WTC11 (cell line): Measurements from ENCODE around the gene EFS. TPM values are rescaled to one million over a fixed set of nuclear protein-coding genes. Genes with fewer than 3 reads are reported as not detected.
A peak's percentile ranks its signal among the peaks of the same experiment; 100 is the strongest.

ENCODE experiments used
- ATAC-seq: fragments of 200-7000 bp; cut with Tn5 transposase; 2 replicates; pipeline ENCODE4 v1.10.0; 2021; ENCODE audit warnings: mild to moderate bottlenecking, moderate library complexity
- CTCF ChIA-PET: fragments of 300-600 bp; sonication (Branson Sonifier 250); formaldehyde crosslinking; loops from one replicate; lab custom pipeline; 2021; ENCODE audit warnings: antibody characterized with exemption; lab: Charles Lee
- POLR2A ChIA-PET: fragments of 350-600 bp; sonication (Branson Sonifier 250); formaldehyde crosslinking; loops from one replicate; lab custom pipeline; 2021; ENCODE audit warnings: antibody characterized with exemption; lab: Charles Lee
- DNase-seq: peaks from one replicate; pipeline ENCODE4 v3.0.0; 2021; ENCODE audit warnings: low spot score
- H3K27ac Mint-ChIP-seq: 2 replicates; pipeline ENCODE4 v1.8.0; 2021; ENCODE audit warnings: mixed read lengths
- H3K27me3 Mint-ChIP-seq: 2 replicates; pipeline ENCODE4 v1.8.0; 2021; ENCODE audit warnings: low read depth, mild to moderate bottlenecking, moderate library complexity, mixed read lengths
- H3K36me3 Mint-ChIP-seq: 2 replicates; pipeline ENCODE4 v1.8.0; 2021; ENCODE audit warnings: mixed read lengths
- H3K4me1 Mint-ChIP-seq: 2 replicates; pipeline ENCODE4 v1.8.0; 2022; ENCODE audit warnings: mixed read lengths
- H3K4me3 Mint-ChIP-seq: 2 replicates; pipeline ENCODE4 v1.8.0; 2021; ENCODE audit warnings: mild to moderate bottlenecking, moderate library complexity, mixed read lengths
- H3K9me3 Mint-ChIP-seq: 2 replicates; pipeline ENCODE4 v1.8.0; 2021; ENCODE audit warnings: mixed read lengths
- AFF4 ChIP-seq: sonication (generic); formaldehyde crosslinking; IDR thresholded peaks from 2 replicates; pipeline ENCODE4 v1.8.1; 2023; ENCODE audit warnings: mild to moderate bottlenecking, missing genetic modification reagents, borderline replicate concordance
- ATF3 ChIP-seq: sonication (generic); formaldehyde crosslinking; conservative IDR thresholded peaks from 2 replicates; pipeline ENCODE4 v1.8.1; 2022; ENCODE audit warnings: mild to moderate bottlenecking, missing genetic modification reagents
- CDX4 ChIP-seq: fragments of 250-450 bp; sonication (Bioruptor Pico); IDR thresholded peaks from 2 replicates; pipeline ENCODE4 v1.9.0; 2021; ENCODE audit warnings: moderate library complexity, mild to moderate bottlenecking, inconsistent platforms, borderline replicate concordance
- ETV6 ChIP-seq: sonication (generic); formaldehyde crosslinking; IDR thresholded peaks from 2 replicates; pipeline ENCODE4 v1.8.1; 2022; ENCODE audit warnings: mild to moderate bottlenecking, missing genetic modification reagents
- FOXP4 ChIP-seq: sonication (generic); formaldehyde crosslinking; IDR thresholded peaks from 2 replicates; pipeline ENCODE4 v1.8.0; 2022; ENCODE audit warnings: mild to moderate bottlenecking, missing genetic modification reagents
- GRHL2 ChIP-seq: fragments of 250-450 bp; sonication (Bioruptor Pico); IDR thresholded peaks from 2 replicates; pipeline ENCODE4 v1.8.0; 2022; ENCODE audit warnings: mild to moderate bottlenecking, moderate library complexity; ENCODE audit not compliant: insufficient replicate concordance, severe bottlenecking
- IRF2 ChIP-seq: sonication (generic); formaldehyde crosslinking; IDR thresholded peaks from 2 replicates; pipeline ENCODE4 v1.8.0; 2022; ENCODE audit warnings: low read depth, missing genetic modification reagents, borderline replicate concordance
- MAX ChIP-seq: sonication (generic); formaldehyde crosslinking; IDR thresholded peaks from 2 replicates; pipeline ENCODE4 v1.8.0; 2022; ENCODE audit warnings: mild to moderate bottlenecking, missing genetic modification reagents
- MYBL2 ChIP-seq: sonication (generic); formaldehyde crosslinking; IDR thresholded peaks from 2 replicates; pipeline ENCODE4 v1.8.1; 2023; ENCODE audit warnings: mild to moderate bottlenecking, moderate library complexity, missing genetic modification reagents
- NFATC4 ChIP-seq: fragments of 250-450 bp; sonication (Bioruptor Pico); IDR thresholded peaks from 2 replicates; pipeline ENCODE4 v1.9.0; 2021; ENCODE audit warnings: mild to moderate bottlenecking
- NFE2L1 ChIP-seq: sonication (generic); formaldehyde crosslinking; IDR thresholded peaks from 2 replicates; pipeline ENCODE4 v1.8.1; 2023; ENCODE audit warnings: missing genetic modification reagents
- NFYB ChIP-seq: sonication (generic); formaldehyde crosslinking; conservative IDR thresholded peaks from 2 replicates; pipeline ENCODE4 v1.8.0; 2022; ENCODE audit warnings: low read depth, missing genetic modification reagents
- RELA ChIP-seq: sonication (generic); formaldehyde crosslinking; IDR thresholded peaks from 2 replicates; pipeline ENCODE4 v1.8.1; 2022; ENCODE audit warnings: missing genetic modification reagents, mild to moderate bottlenecking, borderline replicate concordance
- SMAD4 ChIP-seq: sonication (generic); formaldehyde crosslinking; IDR thresholded peaks from 2 replicates; pipeline ENCODE4 v1.8.0; 2022; ENCODE audit warnings: mild to moderate bottlenecking, missing genetic modification reagents
- USF2 ChIP-seq: sonication (generic); formaldehyde crosslinking; IDR thresholded peaks from 2 replicates; pipeline ENCODE4 v1.8.1; 2023; ENCODE audit warnings: mild to moderate bottlenecking, missing genetic modification reagents, moderate library complexity
- ZNF263 ChIP-seq: sonication (generic); formaldehyde crosslinking; IDR thresholded peaks from 2 replicates; pipeline ENCODE4 v1.8.1; 2022; ENCODE audit warnings: low read depth, mild to moderate bottlenecking, moderate library complexity, missing genetic modification reagents
- ZNF317 ChIP-seq: sonication (generic); formaldehyde crosslinking; IDR thresholded peaks from 2 replicates; pipeline ENCODE4 v1.8.1; 2023; ENCODE audit warnings: low read depth, mild to moderate bottlenecking, moderate library complexity, missing genetic modification reagents, borderline replicate concordance
- ZNF416 ChIP-seq: fragments of 250-450 bp; sonication (Bioruptor Pico); IDR thresholded peaks from 2 replicates; pipeline ENCODE4 v1.9.0; 2021; ENCODE audit warnings: mild to moderate bottlenecking, inconsistent platforms
- total RNA-seq: library from RNA; stranded (reverse); gene quantifications from 3 replicates; pipeline ENCODE4 v1.2.3, GENCODE V29; 2021

The EFS gene
- total RNA-seq, 1 experiment from 2014 or later = 35.3 TPM

GRCh38 chr14:23403139-23403438, 38.1 kb upstream of the EFS start (continued):
- TF ChIP-seq ETV6 (CRISPR knock-in tag) (no peak), ATF3 (CRISPR knock-in tag) (no peak), ZNF317 (no peak), FOXP4 (CRISPR knock-in tag) (no peak), ZNF263 (no peak), GRHL2 (no peak), NFYB (no peak), MAX (CRISPR knock-in tag) (no peak), ZNF416 (CRISPR knock-in tag) (no peak)

GRCh38 chr14:23402296-23403138, 37.5 kb upstream of the EFS start:
- ChIA-PET CTCF (interaction anchor here (0.6 to 1.6 kb wide), 6 partner anchors 16 to 530 kb away, joined by 3 to 4 read pairs (median 3); no protein-coding TSS in a partner anchor), POLR2A (no interaction called here)
- H3K4me1 Mint-ChIP-seq = peaks cover 2% of the 10 kb centered on the region; the same call in 1 of the 2 replicates
- DNase-seq (no peak), ATAC-seq (peak; percentile 63)
- no peaks in the 10 kb centered on the region for H3K9me3 Mint-ChIP-seq
- TF ChIP-seq RELA (CRISPR knock-in tag) (no peak), AFF4 (CRISPR knock-in tag) (no peak), MYBL2 (CRISPR knock-in tag) (no peak), NFATC4 (CRISPR knock-in tag) (no peak), FOXP4 (CRISPR knock-in tag) (no peak), IRF2 (CRISPR knock-in tag) (no peak), USF2 (CRISPR knock-in tag) (no peak), CDX4 (CRISPR knock-in tag) (no peak), NFE2L1 (no peak), SMAD4 (CRISPR knock-in tag) (no peak)
- H3K27me3 Mint-ChIP-seq = peaks cover 31% of the 10 kb centered on the region
- H3K27ac Mint-ChIP-seq = no peak overlapping the region
- no peak overlapping the region; the same call in 1 of the 2 replicates for H3K4me3 Mint-ChIP-seq
- H3K36me3 Mint-ChIP-seq = no peaks in the 10 kb centered on the region
